ENCODE data around the gene ANGPTL7.

GRCh38 chr1:11144570-11145256 is 44.4 kb upstream of the ANGPTL7 start:
- TF ChIP-seq, protein P1, sequence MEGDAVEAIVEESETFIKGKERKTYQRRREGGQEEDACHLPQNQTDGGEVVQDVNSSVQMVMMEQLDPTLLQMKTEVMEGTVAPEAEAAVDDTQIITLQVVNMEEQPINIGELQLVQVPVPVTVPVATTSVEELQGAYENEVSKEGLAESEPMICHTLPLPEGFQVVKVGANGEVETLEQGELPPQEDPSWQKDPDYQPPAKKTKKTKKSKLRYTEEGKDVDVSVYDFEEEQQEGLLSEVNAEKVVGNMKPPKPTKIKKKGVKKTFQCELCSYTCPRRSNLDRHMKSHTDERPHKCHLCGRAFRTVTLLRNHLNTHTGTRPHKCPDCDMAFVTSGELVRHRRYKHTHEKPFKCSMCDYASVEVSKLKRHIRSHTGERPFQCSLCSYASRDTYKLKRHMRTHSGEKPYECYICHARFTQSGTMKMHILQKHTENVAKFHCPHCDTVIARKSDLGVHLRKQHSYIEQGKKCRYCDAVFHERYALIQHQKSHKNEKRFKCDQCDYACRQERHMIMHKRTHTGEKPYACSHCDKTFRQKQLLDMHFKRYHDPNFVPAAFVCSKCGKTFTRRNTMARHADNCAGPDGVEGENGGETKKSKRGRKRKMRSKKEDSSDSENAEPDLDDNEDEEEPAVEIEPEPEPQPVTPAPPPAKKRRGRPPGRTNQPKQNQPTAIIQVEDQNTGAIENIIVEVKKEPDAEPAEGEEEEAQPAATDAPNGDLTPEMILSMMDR (IDR thresholded peaks at IDR 0.05): no peak
- TF ChIP-seq POLR2A (IDR thresholded peaks at IDR 0.05): no peak
